SIG-M5 treated with dmso at 0.1 percent for 504 hours (cell line): ENCODE data around the gene CD207.

Source experiments
- DNase-seq: peaks from one replicate; lab custom pipeline; 2025; ENCODE audit not compliant: unreplicated experiment; lab: John Stamatoyannopoulos, UW

Gene CD207

DNA sequence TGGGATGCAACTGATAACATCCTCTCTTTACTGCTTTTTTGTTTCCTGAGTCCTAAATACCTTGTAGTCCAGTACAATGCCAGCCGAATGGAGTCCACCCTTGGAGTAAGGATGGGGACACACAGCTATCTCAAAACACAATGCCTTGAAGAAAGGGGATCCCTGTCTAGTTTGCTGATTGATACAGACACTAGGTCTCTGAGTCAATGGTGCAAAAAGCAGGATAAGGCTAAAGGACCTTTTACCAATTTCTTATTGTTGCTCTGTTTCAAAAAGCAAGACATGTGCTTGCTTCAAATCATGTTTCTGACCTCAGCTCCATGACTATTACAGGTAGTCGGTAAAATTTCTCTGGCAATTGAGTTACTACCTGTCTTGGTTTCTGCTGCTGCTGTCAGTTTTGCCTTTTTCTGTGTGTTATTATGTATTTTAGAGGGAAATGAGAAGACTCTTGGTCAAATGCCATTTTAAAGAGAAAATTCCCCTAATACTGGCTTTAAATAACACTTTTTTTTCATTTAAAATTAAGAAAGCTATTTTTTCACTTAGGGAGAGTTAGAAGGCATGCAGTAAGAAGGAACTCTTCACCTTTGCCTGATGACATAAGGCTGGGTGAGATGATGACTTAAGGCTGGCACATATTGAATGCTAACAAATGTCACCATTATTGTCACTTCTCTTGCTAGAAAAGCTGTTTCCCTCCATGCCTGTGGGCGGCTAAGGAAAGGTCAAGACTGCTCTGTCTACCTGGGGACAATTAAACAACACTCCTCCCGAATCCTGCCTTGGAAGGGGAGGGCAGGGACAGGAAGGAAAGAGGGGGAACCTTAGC lies 40.2 kb downstream of the CD207 start:
- no peak for DNase-seq

DNA sequence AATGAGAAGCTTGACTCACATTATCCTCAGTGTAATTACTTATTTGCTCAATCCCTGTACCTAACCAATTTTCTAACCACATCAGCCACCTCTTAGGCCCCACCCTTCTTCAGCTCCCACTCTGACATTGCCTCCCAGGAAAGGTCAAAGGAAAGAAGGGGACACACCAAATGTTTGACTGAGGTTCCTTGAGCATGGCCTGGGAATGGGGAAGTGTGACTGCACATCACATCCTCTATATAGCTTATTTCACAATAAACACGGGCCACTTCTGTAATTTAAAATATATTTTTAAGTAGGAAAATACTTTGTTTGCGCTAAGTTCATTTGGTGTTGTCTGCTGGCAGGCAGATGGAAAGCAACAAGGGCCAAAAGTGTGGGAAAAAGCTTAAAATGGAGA lies 42.2 kb downstream of the CD207 start:
- DNase-seq: peak; percentile 88

DNA sequence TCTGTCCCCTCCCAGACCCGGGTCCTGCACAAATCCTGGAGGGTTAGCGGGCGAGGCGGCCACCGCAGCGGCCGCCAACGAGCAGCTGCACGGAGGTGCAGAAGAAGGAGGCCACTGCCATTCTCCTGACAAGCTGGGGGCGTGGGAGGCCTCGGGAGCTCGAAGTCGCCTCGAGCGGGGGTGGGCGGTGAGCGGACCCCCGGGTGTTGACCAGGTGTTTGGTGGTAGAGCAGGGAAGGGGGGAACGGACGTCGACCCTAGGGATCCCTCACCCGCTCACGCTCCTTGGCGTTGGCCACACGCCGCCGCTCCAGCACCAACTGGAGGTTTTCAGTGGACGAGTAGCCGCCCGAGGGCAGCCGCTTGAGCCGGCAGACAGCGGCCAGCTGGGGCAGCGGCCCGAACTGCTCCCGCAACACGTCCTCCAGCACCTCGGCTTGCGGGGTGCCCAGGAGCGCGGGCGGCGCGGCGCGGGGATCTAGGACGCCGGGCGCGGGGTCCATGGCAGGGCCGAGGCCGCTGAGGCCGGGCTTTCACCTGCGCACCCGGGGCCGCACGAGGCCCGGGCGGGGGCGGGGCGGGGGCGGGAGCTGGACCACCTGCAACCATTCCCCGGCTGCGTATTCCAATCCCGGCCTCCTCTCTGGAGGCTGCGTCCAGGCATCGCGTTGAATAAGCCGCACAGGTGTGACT lies 45.3 kb downstream of the CD207 start, which contains the start of gene FIGLA:
TSS of gene FIGLA (minus strand) at position 508 of the 693 bp plus-strand sequence. CDS start at position 503, 5 bp downstream.
- no peak for DNase-seq

DNA sequence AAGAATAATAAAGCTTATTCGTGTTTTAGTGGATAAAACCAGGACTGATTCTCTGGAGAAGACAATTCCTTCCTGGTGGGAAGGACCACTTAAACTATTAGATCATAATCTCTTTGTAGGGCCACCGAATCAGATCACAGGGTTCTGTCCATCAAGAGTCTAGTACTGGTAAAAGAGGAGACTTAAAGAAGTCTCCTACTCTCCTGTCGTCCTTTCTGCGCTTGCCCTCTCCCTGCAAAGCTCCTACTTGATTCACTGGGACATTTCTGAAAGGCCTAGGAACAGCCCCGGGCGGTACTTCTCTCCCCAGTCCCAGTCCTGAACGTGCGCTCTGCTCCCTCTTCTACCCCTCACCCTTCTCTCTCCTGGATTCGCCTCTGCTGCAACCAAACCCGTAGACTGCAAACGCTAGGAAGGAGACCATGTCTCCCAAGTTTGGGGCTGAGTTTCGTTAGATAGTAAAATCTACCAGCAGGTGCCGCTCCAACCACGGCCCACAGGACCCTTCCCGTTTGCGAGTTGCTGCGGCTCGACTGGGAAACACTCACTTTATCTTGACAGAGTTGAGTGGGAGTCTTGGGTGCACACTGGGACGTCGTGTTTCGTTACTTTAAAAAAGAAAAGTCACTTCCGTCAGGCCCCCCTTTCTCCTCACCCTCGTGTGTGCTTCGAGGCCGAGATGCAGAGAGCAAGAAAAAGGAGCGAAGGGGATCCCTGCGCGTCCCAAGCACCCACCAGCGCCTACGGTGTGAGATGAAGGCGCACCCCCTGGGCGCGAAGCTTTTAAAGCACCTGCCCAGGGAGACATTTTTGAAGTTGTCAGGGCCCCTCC lies 46.1 kb downstream of the CD207 start:
- peak; percentile 78 for DNase-seq

DNA sequence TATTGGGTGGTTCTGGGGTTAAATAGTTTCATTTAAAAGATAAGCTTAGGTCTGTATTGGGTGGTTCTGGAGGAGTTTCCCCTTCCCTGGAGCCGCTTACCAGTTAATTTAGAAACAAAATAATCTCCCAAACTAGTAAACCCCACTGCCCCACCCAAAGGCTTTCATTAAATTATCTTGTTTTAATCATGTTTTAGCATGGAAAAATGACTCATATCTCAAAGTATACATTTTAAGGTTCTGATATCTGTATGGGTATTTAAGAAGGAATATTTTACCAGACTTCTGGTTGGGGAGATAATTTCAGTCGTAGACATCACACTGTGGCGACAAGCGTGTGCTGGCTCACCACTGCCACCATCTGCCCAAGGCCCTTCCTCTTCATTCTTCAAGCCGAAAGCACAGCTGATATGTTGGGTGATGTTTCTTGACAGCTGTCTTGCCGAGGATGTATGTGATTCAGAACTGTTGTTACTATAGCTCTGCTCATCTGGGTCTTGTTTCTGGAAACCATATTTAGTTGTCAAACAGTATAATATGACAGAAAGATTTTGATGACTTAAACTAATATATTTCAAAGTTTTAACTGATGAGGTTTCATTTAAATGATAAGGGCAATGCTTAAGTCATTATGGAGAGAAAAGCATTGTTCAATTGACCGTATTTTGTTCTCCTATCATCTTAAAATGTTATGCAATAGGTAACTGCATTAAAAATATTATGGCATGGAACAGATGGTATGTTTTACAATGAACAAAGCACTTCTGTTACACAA lies 50.3 kb downstream of the CD207 start:
- peak; percentile 63 for DNase-seq

DNA sequence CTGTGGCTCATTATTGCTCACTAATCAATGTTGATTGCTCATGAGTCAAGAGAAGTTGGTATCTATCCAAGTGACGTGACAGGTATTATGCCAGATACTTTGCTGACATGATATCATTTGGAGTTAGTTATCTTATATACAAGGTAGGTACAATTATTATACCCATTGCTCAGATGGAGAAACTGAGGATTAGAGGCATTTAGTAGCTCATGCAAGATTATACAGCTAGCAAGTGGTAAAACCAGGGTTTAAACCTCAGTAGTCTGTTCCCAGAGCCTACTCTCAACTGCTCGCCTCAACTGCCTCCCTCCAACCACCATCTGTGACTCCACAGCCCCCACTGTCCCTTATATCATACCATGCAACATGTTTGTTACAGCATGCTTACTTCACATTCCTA lies 51.3 kb downstream of the CD207 start:
- DNase-seq: no peak
